GM23338 (cell line): ENCODE measurements around the gene NMRK2. TPM values are rescaled to one million over a fixed set of nuclear protein-coding genes. Genes with fewer than 3 reads are reported as not detected.
"Not testable (repeated sequence)": the region's sequence is repeated elsewhere in the genome, so short reads cannot be mapped to it uniquely, and the experiment has no call there.

Experiments used
- ATAC-seq: fragments of 200-7000 bp; cut with Tn5 transposase; 3 replicates; pipeline ENCODE4 v1.9.1; 2020
- DNase-seq: peaks from one replicate; pipeline ENCODE4 v3.0.0-alpha.2; 2015; ENCODE audit warnings: low spot score
- H2AFZ ChIP-seq: fragments of 200-600 bp; sonication (generic); 2 replicates; pipeline ENCODE4 v1.8.0; 2016; ENCODE audit warnings: antibody characterized with exemption, mild to moderate bottlenecking, moderate library complexity
- H3F3A ChIP-seq: fragments of 200-600 bp; sonication (generic); replicated peaks from 2 replicates; pipeline ENCODE4 v1.8.0; 2017; ENCODE audit warnings: antibody characterized with exemption, mixed run types, low read depth
- H3K27ac ChIP-seq: fragments of 200-600 bp; sonication (generic); 2 replicates; pipeline ENCODE4 v1.6.1; 2016; ENCODE audit warnings: low read depth
- H3K27me3 ChIP-seq: fragments of 200-600 bp; sonication (generic); 2 replicates; pipeline ENCODE4 v1.8.0; 2016; ENCODE audit warnings: mild to moderate bottlenecking, mixed run types, moderate library complexity; ENCODE audit not compliant: insufficient read depth
- H3K36me3 ChIP-seq: fragments of 200-600 bp; sonication (generic); 2 replicates; pipeline ENCODE4 v1.8.0; 2016; ENCODE audit warnings: mild to moderate bottlenecking; ENCODE audit not compliant: insufficient read depth
- H3K4me1 ChIP-seq: fragments of 200-600 bp; sonication (generic); 2 replicates; pipeline ENCODE4 v1.8.0; 2016; ENCODE audit warnings: mild to moderate bottlenecking, moderate library complexity; ENCODE audit not compliant: insufficient read depth
- H3K4me2 ChIP-seq: fragments of 200-600 bp; sonication (generic); 2 replicates; pipeline ENCODE4 v1.7.1; 2017; ENCODE audit warnings: mixed run types
- H3K4me3 ChIP-seq: fragments of 200-600 bp; sonication (generic); 2 replicates; pipeline ENCODE4 v1.6.1; 2016; ENCODE audit warnings: mixed run types
- H3K79me2 ChIP-seq: fragments of 200-600 bp; sonication (generic); replicated peaks from 2 replicates; pipeline ENCODE4 v1.8.0; 2017; ENCODE audit warnings: mild to moderate bottlenecking; ENCODE audit not compliant: insufficient read depth
- H3K9me2 ChIP-seq: fragments of 200-600 bp; sonication (generic); 2 replicates; pipeline ENCODE4 v1.8.0; 2017; ENCODE audit not compliant: insufficient read depth
- H4K20me1 ChIP-seq: fragments of 200-600 bp; sonication (generic); replicated peaks from 2 replicates; pipeline ENCODE4 v1.8.0; 2017; ENCODE audit warnings: mild to moderate bottlenecking; ENCODE audit not compliant: insufficient read depth
- H3K27ac Mint-ChIP-seq: 2 replicates; pipeline ENCODE4 v1.8.0; 2020; ENCODE audit warnings: inconsistent platforms, mild to moderate bottlenecking, moderate library complexity, mixed read lengths
- H3K27me3 Mint-ChIP-seq: 3 replicates; pipeline ENCODE4 v1.8.0; 2022; ENCODE audit warnings: low read depth, mild to moderate bottlenecking, moderate library complexity, mixed read lengths, inconsistent platforms; ENCODE audit not compliant: insufficient read depth, poor library complexity
- H3K36me3 Mint-ChIP-seq: 3 replicates; pipeline ENCODE4 v1.8.0; 2021; ENCODE audit warnings: low read depth, mild to moderate bottlenecking, inconsistent platforms, moderate library complexity, mixed read lengths
- H3K4me1 Mint-ChIP-seq: 3 replicates; pipeline ENCODE4 v1.8.0; 2020; ENCODE audit warnings: mild to moderate bottlenecking, inconsistent platforms, mixed read lengths
- H3K4me3 Mint-ChIP-seq: 3 replicates; pipeline ENCODE4 v1.8.0; 2021; ENCODE audit warnings: moderate library complexity, mild to moderate bottlenecking, inconsistent platforms, mixed read lengths
- H3K9me3 Mint-ChIP-seq: 3 replicates; pipeline ENCODE4 v1.8.0; 2020; ENCODE audit warnings: moderate library complexity, mild to moderate bottlenecking, inconsistent platforms, mixed read lengths
- EZH2 ChIP-seq: fragments of 200-600 bp; sonication (generic); IDR thresholded peaks from one replicate; pipeline ENCODE4 v1.8.0; 2017; ENCODE audit warnings: antibody characterized with exemption, mild to moderate bottlenecking, low read depth; ENCODE audit not compliant: unreplicated experiment
- EZH2phosphoT487 ChIP-seq: fragments of 200-600 bp; sonication (generic); IDR thresholded peaks from one replicate; pipeline ENCODE4 v1.8.1; 2018; ENCODE audit warnings: antibody characterized with exemption; ENCODE audit not compliant: unreplicated experiment
- NANOG ChIP-seq: IDR thresholded peaks from 2 replicates; pipeline ENCODE4 v1.6.1; 2016; ENCODE audit warnings: antibody characterized with exemption, borderline replicate concordance
- STAT1 ChIP-seq: IDR thresholded peaks from one replicate; pipeline ENCODE4 v1.6.1; 2016; ENCODE audit warnings: antibody characterized with exemption; ENCODE audit not compliant: unreplicated experiment
- ZNF114 ChIP-seq: fragments of 250-450 bp; sonication (Bioruptor Pico); IDR thresholded peaks from 2 replicates; pipeline ENCODE4 v1.5.0; 2020; ENCODE audit warnings: mild to moderate bottlenecking, moderate library complexity
- polyA plus RNA-seq: library from polyadenylated mRNA; unstranded; fragments of >200 nt; fragmentation: Nextera tagmentation; extraction: Ambion mirVana; gene quantifications from 2 replicates; pipeline ENCODE4 v1.2.1, GENCODE V29; 2016
- total RNA-seq: library from RNA; depleted of rRNA; stranded (reverse); fragments of >200 nt; shearing (Covaris generic); gene quantifications from 2 replicates; pipeline ENCODE4 v1.2.3, GENCODE V29; 2014
- TF ChIP-seq, protein P1 (sequence below), 2 experiments: fragments of 200-600 bp in 1 of 2; sonication (generic) in 1 of 2; conservative IDR thresholded peaks; 2 replicates each; pipeline versions ENCODE4 v1.5.1 to v1.6.1; 2016 to 2017; ENCODE audit warnings: antibody characterized with exemption in 2 of 2, low read depth in 2 of 2, mild to moderate bottlenecking in 2 of 2, moderate library complexity in 1 of 2

Gene NMRK2
- total and polyA plus RNA-seq, 2 experiments from 2014 or later, result 55.9 to 65.3 TPM

DNA sequence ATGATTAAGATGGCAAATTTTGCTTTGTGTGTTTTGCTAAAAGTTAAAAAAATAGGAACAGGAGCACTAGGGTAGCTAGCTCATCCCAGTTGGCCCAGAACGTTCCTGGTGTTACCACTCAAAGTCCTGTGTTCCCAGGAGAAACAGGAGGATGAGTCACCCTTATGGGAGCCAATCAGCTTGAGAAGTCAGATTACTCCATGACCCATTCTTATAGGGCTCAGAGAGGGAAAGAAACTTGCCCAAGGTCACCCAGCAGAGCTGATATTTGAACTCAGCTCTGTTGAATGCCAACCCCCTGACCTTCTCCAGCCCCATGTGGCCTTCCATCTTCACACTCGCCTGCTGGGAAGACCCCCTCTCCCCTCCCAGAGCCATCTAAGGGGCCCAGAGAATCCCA is 13.0 kb downstream of the NMRK2 start (continued):
- TF ChIP-seq, protein P1, sequence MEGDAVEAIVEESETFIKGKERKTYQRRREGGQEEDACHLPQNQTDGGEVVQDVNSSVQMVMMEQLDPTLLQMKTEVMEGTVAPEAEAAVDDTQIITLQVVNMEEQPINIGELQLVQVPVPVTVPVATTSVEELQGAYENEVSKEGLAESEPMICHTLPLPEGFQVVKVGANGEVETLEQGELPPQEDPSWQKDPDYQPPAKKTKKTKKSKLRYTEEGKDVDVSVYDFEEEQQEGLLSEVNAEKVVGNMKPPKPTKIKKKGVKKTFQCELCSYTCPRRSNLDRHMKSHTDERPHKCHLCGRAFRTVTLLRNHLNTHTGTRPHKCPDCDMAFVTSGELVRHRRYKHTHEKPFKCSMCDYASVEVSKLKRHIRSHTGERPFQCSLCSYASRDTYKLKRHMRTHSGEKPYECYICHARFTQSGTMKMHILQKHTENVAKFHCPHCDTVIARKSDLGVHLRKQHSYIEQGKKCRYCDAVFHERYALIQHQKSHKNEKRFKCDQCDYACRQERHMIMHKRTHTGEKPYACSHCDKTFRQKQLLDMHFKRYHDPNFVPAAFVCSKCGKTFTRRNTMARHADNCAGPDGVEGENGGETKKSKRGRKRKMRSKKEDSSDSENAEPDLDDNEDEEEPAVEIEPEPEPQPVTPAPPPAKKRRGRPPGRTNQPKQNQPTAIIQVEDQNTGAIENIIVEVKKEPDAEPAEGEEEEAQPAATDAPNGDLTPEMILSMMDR (conservative IDR thresholded peaks at IDR 0.05; ENCODE audit: low read depth in 2 of 2), result no peak
- TF ChIP-seq EZH2phosphoT487, result no peak

DNA sequence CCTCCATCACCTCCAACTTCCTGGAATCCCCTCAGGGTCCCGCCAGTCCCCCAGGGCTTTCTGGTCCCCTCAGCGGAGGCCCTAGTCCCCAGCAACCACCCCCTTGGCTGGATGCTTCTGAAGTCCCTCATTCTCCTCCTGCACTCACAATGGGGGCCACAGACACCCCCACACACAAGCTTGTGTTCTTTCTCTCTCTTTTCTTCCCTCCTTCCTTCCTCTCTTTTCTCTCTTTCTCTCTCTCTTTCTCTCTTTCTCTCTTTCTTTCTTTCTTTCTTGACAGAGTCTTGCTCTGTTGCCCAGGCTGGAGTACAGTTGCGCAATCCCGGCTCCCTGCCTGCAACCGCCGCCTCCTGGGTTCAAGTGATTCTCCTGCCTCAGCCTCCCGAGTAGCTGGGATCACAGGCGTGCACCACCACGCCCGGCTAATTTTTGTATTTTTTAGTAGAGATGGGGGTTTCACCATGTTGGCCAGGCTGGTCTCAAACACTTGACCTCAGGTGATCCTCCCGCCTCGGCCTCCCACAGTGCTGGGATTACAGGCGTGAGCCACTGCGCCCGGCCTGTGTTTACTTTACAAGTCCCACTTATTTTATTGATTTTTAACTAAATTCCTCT is 14.6 kb downstream of the NMRK2 start:
- not testable (repeated sequence) for H3K27me3 ChIP-seq, H3K4me2 ChIP-seq, H3K4me3 ChIP-seq, H3K27ac Mint-ChIP-seq, H3K4me1 ChIP-seq, H3K4me3 Mint-ChIP-seq, H3K27ac ChIP-seq, H2AFZ ChIP-seq, H3K36me3 ChIP-seq, H3F3A ChIP-seq, H3K27me3 Mint-ChIP-seq, H4K20me1 ChIP-seq, H3K4me1 Mint-ChIP-seq, DNase-seq, ATAC-seq, H3K9me2 ChIP-seq, H3K79me2 ChIP-seq, H3K9me3 Mint-ChIP-seq
- H3K36me3 Mint-ChIP-seq, result peaks cover 18% of the 10 kb centered on the region

DNA sequence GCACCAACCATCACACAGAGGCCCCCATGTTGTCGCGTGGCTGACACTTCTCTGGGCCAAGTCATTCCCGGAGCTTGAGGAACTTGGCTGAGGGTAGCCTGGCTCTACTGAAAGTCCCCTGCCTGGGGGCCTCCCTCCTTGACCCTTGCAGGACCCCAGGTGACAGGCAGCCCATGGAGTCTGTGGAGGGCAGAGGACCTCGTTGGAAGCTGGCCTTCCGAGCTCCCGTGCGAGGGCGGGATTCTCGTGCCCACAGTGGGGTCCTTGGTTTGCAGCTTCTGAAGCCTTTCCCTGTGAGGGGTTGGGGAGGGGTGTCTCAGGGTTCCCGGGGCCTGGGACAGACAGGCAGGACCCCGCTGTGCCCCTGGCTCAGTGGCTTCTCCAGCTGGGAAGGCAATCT is 16.4 kb downstream of the NMRK2 start:
- ATAC-seq (no peak), DNase-seq (no peak)
- no peak for TF ChIP-seq ZNF114 (CRISPR knock-in tag)
- no peak for TF ChIP-seq STAT1
- no peak for TF ChIP-seq NANOG
- no peak for TF ChIP-seq EZH2
- TF ChIP-seq, protein P1 (conservative IDR thresholded peaks at IDR 0.05; ENCODE audit: low read depth in 2 of 2), result no peak

More for the DNA sequence above, 16.4 kb downstream of the NMRK2 start:
- no peak overlapping the region for H3K4me3 Mint-ChIP-seq
- H3K27ac Mint-ChIP-seq, result no peak overlapping the region
- H3K9me2 ChIP-seq, result no peaks in the 10 kb centered on the region
- no peak overlapping the region for H2AFZ ChIP-seq
- H3F3A ChIP-seq, result 0 out of 2 replicates have a peak, but pooled peaks cover 3% of the 10 kb centered on the region
- no peak overlapping the region for H3K4me3 ChIP-seq
- peaks cover 9% of the 10 kb centered on the region; the same call in 1 of the 2 replicates for H3K4me1 ChIP-seq
- H3K36me3 Mint-ChIP-seq, result peaks cover 6% of the 10 kb centered on the region
- H3K79me2 ChIP-seq, result no peaks in the 10 kb centered on the region
- no peak overlapping the region for H3K4me2 ChIP-seq
- H4K20me1 ChIP-seq, result no peaks in the 10 kb centered on the region
- H3K27me3 Mint-ChIP-seq, result peaks cover 13% of the 10 kb centered on the region
- no peak overlapping the region for H3K27ac ChIP-seq
- H3K9me3 Mint-ChIP-seq, result no peaks in the 10 kb centered on the region; the same call in 1 of the 3 replicates
- H3K4me1 Mint-ChIP-seq, result peaks cover 9% of the 10 kb centered on the region; the same call in 2 of the 3 replicates
- no peaks in the 10 kb centered on the region; the same call in 1 of the 2 replicates for H3K36me3 ChIP-seq
- H3K27me3 ChIP-seq, result no peaks in the 10 kb centered on the region
